Measurements from ENCODE around the gene SCN5A. TPM values are rescaled to one million over a fixed set of nuclear protein-coding genes. Genes with fewer than 3 reads are reported as not detected.

Gene SCN5A
- total RNA-seq, 1 donor from 2014 or later = 3.5 TPM

GRCh38 chr3:38610436-38610835, 39.1 kb downstream of the SCN5A start:
- no peaks in the 10 kb centered on the region for H3K4me1 Mint-ChIP-seq (ENCODE audit: unreplicated experiment)
- no peak for DNase-seq (ENCODE audit: extremely low spot score, unreplicated experiment)
- H3K27ac Mint-ChIP-seq = no peak overlapping the region
- TF ChIP-seq, protein P1, sequence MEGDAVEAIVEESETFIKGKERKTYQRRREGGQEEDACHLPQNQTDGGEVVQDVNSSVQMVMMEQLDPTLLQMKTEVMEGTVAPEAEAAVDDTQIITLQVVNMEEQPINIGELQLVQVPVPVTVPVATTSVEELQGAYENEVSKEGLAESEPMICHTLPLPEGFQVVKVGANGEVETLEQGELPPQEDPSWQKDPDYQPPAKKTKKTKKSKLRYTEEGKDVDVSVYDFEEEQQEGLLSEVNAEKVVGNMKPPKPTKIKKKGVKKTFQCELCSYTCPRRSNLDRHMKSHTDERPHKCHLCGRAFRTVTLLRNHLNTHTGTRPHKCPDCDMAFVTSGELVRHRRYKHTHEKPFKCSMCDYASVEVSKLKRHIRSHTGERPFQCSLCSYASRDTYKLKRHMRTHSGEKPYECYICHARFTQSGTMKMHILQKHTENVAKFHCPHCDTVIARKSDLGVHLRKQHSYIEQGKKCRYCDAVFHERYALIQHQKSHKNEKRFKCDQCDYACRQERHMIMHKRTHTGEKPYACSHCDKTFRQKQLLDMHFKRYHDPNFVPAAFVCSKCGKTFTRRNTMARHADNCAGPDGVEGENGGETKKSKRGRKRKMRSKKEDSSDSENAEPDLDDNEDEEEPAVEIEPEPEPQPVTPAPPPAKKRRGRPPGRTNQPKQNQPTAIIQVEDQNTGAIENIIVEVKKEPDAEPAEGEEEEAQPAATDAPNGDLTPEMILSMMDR (conservative IDR thresholded peaks at IDR 0.05) = no peak
- H3K4me3 Mint-ChIP-seq = no peak overlapping the region
- H3K27me3 Mint-ChIP-seq = peaks cover 13% of the 10 kb centered on the region
- no peaks in the 10 kb centered on the region for H3K36me3 Mint-ChIP-seq
- H3K9me3 Mint-ChIP-seq = no peaks in the 10 kb centered on the region

DNA sequence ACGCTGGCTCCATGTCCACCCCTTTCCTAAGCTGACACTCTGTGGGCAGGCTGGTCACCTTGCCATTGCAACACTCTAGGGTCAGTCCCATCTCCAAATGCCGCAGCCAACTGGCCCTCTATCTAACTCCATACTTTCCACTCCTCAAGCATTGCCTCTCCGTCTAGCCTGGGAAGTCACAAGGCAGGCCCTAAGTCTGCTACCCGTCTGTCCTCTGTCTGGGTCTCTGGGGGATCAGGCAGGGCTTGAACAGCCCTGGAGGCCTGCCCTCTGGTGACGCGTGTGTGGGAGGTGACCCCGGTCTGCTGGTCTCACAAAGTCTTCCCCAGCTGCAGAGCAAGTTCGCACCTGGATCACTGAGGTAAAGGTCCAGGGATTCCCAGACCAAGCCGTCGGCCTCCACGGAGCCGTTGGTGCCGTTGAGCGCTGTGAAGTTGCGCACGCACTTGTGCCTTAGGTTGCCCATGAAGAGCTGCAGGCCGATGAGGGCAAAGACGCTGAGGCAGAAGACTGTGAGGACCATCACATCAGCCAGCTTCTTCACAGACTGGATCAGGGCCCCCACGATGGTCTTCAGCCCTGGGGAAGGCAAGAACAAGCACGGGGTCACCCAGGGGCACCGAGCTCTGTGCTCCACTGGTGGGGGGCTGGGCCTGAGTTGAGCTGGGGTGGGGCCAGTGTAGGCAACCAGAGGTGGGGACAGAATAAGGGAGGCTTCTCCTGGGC, 39.9 kb downstream of the SCN5A start:
- Mint-ChIP-seq H3K27ac (no peak overlapping the region), H3K27me3 (peaks cover 18% of the 10 kb centered on the region), H3K9me3 (no peaks in the 10 kb centered on the region), H3K36me3 (no peaks in the 10 kb centered on the region), H3K4me1 (ENCODE audit: unreplicated experiment) (no peaks in the 10 kb centered on the region), H3K4me3 (no peak overlapping the region)
- TF ChIP-seq, protein P1 (conservative IDR thresholded peaks at IDR 0.05) = no peak
- no peak for DNase-seq (ENCODE audit: extremely low spot score, unreplicated experiment)

DNA sequence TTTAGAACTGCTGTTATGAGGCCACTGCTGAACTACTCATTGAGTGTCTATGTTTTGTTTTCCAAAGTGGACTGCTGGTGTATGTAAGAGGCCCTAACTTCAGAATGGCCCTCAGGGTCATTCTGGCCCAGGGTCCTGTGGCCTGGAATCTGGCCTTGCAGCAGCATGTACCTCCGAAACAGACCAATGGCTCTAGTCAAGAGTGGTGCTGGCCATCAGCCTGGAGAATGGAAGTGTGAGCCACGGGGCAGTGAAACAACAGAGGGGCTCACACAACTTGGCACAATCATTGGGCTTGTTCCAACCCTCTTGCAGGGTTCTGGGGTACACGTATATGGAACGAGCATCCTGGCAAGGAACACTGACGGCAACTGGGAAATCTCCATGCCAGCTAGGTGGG, 40.5 kb downstream of the SCN5A start:
- no peaks in the 10 kb centered on the region for H3K4me1 Mint-ChIP-seq (ENCODE audit: unreplicated experiment)

GRCh38 chr3:38608086-38608775, 41.3 kb downstream of the SCN5A start:
- Mint-ChIP-seq H3K27me3 (peaks cover 18% of the 10 kb centered on the region), H3K4me3 (no peak overlapping the region), H3K9me3 (no peaks in the 10 kb centered on the region), H3K4me1 (ENCODE audit: unreplicated experiment) (no peaks in the 10 kb centered on the region), H3K27ac (no peak overlapping the region), H3K36me3 (no peaks in the 10 kb centered on the region)
- TF ChIP-seq, protein P1 (conservative IDR thresholded peaks at IDR 0.05) = no peak
- DNase-seq (ENCODE audit: extremely low spot score, unreplicated experiment) = no peak

More for the DNA sequence above, 40.5 kb downstream of the SCN5A start:
- TF ChIP-seq, protein P1 (conservative IDR thresholded peaks at IDR 0.05) = no peak
- Mint-ChIP-seq H3K27me3 (peaks cover 17% of the 10 kb centered on the region), H3K27ac (no peak overlapping the region), H3K9me3 (no peaks in the 10 kb centered on the region), H3K36me3 (no peaks in the 10 kb centered on the region), H3K4me3 (no peak overlapping the region)
- DNase-seq (ENCODE audit: extremely low spot score, unreplicated experiment) = no peak

- no peak for DNase-seq (ENCODE audit: extremely low spot score, unreplicated experiment)
- H3K27ac Mint-ChIP-seq = no peak overlapping the region
- TF ChIP-seq, protein P1 (conservative IDR thresholded peaks at IDR 0.05) = no peak
- H3K36me3 Mint-ChIP-seq = no peaks in the 10 kb centered on the region
- no peak overlapping the region for H3K4me3 Mint-ChIP-seq
- H3K4me1 Mint-ChIP-seq (ENCODE audit: unreplicated experiment) = no peaks in the 10 kb centered on the region
- peaks cover 18% of the 10 kb centered on the region for H3K27me3 Mint-ChIP-seq
- H3K9me3 Mint-ChIP-seq = no peaks in the 10 kb centered on the region
These were observed 42.9 kb downstream of the SCN5A start for GRCh38 chr3:38606561-38606960.
